HK-2 (cell line): Measurements from ENCODE around the gene KNSTRN.

Source experiments
- DNase-seq: peaks from one replicate; pipeline ENCODE4 v3.0.0-alpha.2; 2018; ENCODE audit not compliant: unreplicated experiment

KNSTRN gene

GRCh38 chr15:40429068-40429710 lies 46.7 kb downstream of the KNSTRN start:
- DNase-seq: no peak

- DNase-seq: no peak
Observed at GRCh38 chr15:40430271-40430805, 47.8 kb downstream of the KNSTRN start.

GRCh38 chr15:40435023-40435709 lies 52.6 kb downstream of the KNSTRN start:
- DNase-seq: no peak

- DNase-seq: no peak
Observed at GRCh38 chr15:40435710-40436089, 53.2 kb downstream of the KNSTRN start.

- DNase-seq: no peak
Observed at GRCh38 chr15:40436116-40436891, 53.8 kb downstream of the KNSTRN start.

- DNase-seq: no peak
Observed at GRCh38 chr15:40436892-40437751, 54.6 kb downstream of the KNSTRN start.

GRCh38 chr15:40437752-40438687 lies 55.5 kb downstream of the KNSTRN start:
- DNase-seq: no peak

GRCh38 chr15:40438712-40439111 lies 56.2 kb downstream of the KNSTRN start:
- DNase-seq: no peak

- no peak for DNase-seq
Observed at GRCh38 chr15:40439461-40439959, 57.0 kb downstream of the KNSTRN start.

GRCh38 chr15:40439960-40440742 lies 57.6 kb downstream of the KNSTRN start:
- peak; percentile 55 for DNase-seq

- peak; percentile 94 for DNase-seq
Observed at GRCh38 chr15:40440743-40441564, 58.4 kb downstream of the KNSTRN start, which contains the start of gene BAHD1. TSS of gene BAHD1 (plus strand) at chr15:40440953. CDS start at chr15:40458465, 17,512 bp downstream.

- peak; percentile 19 for DNase-seq
Observed at GRCh38 chr15:40441565-40442531, 59.3 kb downstream of the KNSTRN start.

- no peak for DNase-seq
Observed at GRCh38 chr15:40443255-40443654, 60.7 kb downstream of the KNSTRN start.

GRCh38 chr15:40443846-40444245 lies 61.3 kb downstream of the KNSTRN start:
- no peak for DNase-seq
